H1 (cell line): ENCODE results near the gene GPR31. TPM values are rescaled to one million over a fixed set of nuclear protein-coding genes. Genes with fewer than 3 reads are reported as not detected.

Experiments
- CTCF ChIA-PET: fragments of 300-600 bp; sonication (Branson Sonifier 250); formaldehyde crosslinking; loops from one replicate; lab custom pipeline; 2021; ENCODE audit not compliant: partially characterized antibody; lab: Charles Lee
- POLR2A ChIA-PET: fragments of 300-600 bp; sonication (Branson Sonifier 250); formaldehyde crosslinking; loops from one replicate; lab custom pipeline; 2021; ENCODE audit warnings: inconsistent platforms; ENCODE audit not compliant: partially characterized antibody; lab: Charles Lee
- DNase-seq, 2 experiments: peaks; one replicate each; pipeline versions ENCODE4 v3.0.0 to v3.0.0-alpha.2; 2010 to 2022; ENCODE audit warnings: low spot score in 2 of 2, low read depth in 1 of 2, mixed read lengths in 1 of 2
- FAIRE-seq: peaks from 2 replicates; lab custom pipeline; 2011; peaks lifted over from hg19 to GRCh38; lab: Jason Lieb, UNC
- H2AFZ ChIP-seq: 2 replicates; pipeline ENCODE4 v1.8.1; 2012; ENCODE audit warnings: low read length, inconsistent platforms
- H2AK5ac ChIP-seq: 2 replicates; pipeline ENCODE4 v1.6.1; 2013; ENCODE audit warnings: low read depth, low read length
- H2BK120ac ChIP-seq: replicated peaks from 2 replicates; pipeline ENCODE3; 2013; ENCODE audit warnings: low read depth, low read length, inconsistent platforms
- H2BK12ac ChIP-seq: 2 replicates; pipeline ENCODE4 v1.6.1; 2013; ENCODE audit warnings: low read depth, low read length
- H2BK15ac ChIP-seq: 2 replicates; pipeline ENCODE4 v1.6.1; 2013; ENCODE audit warnings: low read length
- H2BK20ac ChIP-seq: 2 replicates; pipeline ENCODE4 v1.6.1; 2013; ENCODE audit warnings: low read length
- H2BK5ac ChIP-seq: 2 replicates; pipeline ENCODE4 v1.6.1; 2013; ENCODE audit warnings: low read depth, low read length
- H3K14ac ChIP-seq: 2 replicates; pipeline ENCODE4 v1.6.1; 2013; ENCODE audit warnings: inconsistent platforms; ENCODE audit not compliant: insufficient read length
- H3K18ac ChIP-seq: 2 replicates; pipeline ENCODE4 v1.6.1; 2013; ENCODE audit warnings: low read length; ENCODE audit errors: extremely low read depth
- H3K23ac ChIP-seq: 2 replicates; pipeline ENCODE4 v1.6.1; 2013; ENCODE audit warnings: inconsistent platforms; ENCODE audit not compliant: insufficient read length
- H3K23me2 ChIP-seq: 2 replicates; pipeline ENCODE4 v1.6.1; 2013; ENCODE audit warnings: low read depth, low read length
- H3K27ac ChIP-seq: 2 replicates; pipeline ENCODE4 v1.6.1; 2011; ENCODE audit warnings: low read depth, low read length, inconsistent platforms
- H3K27me3 ChIP-seq, 4 experiments: replicated peaks in 1 of 4; 1 replicate in 1 of 4; 2 replicates in 3 of 4; pipeline versions ENCODE4 v1.6.1 to v1.8.1; 2011 to 2013; ENCODE audit warnings: low read length in 3 of 4, mild to moderate bottlenecking in 3 of 4, inconsistent platforms in 2 of 4, mixed read lengths in 2 of 4, moderate library complexity in 1 of 4; ENCODE audit not compliant: control insufficient read depth in 3 of 4, insufficient read depth in 3 of 4; ENCODE audit errors: extremely low read depth in 1 of 4
- H3K36me3 ChIP-seq, 4 experiments: 2 replicates each; pipeline versions ENCODE4 v1.6.1 to v1.8.1; 2011 to 2013; ENCODE audit warnings: mild to moderate bottlenecking in 4 of 4, low read length in 3 of 4, moderate library complexity in 2 of 4, control low read depth in 1 of 4, inconsistent platforms in 1 of 4; ENCODE audit not compliant: insufficient read depth in 4 of 4, control insufficient read depth in 2 of 4
- H3K4ac ChIP-seq: replicated peaks from 2 replicates; pipeline ENCODE3; 2013; ENCODE audit warnings: low read length, low read depth, mixed read lengths, inconsistent platforms; ENCODE audit not compliant: insufficient read length
- H3K4me1 ChIP-seq, 4 experiments: replicated peaks in 1 of 4; 1 replicate in 1 of 4; 2 replicates in 3 of 4; pipeline versions ENCODE4 v1.6.1 to v1.8.1; 2011 to 2013; ENCODE audit warnings: low read length in 3 of 4, inconsistent platforms in 2 of 4, mixed read lengths in 1 of 4; ENCODE audit not compliant: insufficient read depth in 4 of 4, control insufficient read depth in 3 of 4
- H3K4me2 ChIP-seq, 2 experiments: 2 replicates each; pipeline versions ENCODE4 v1.6.1 to v1.8.1; 2011 to 2013; ENCODE audit warnings: low read depth in 2 of 2, low read length in 2 of 2, control low read depth in 1 of 2, inconsistent platforms in 1 of 2, mild to moderate bottlenecking in 1 of 2; ENCODE audit not compliant: insufficient read depth in 1 of 2
- H3K4me3 ChIP-seq, 4 experiments: fragments of 200-600, 300-600 bp in 1 of 4; sonication (generic), shearing (Covaris generic), sonication (Bioruptor Twin) in 1 of 4; 2 replicates each; pipeline versions ENCODE4 v1.5.1 to v1.8.1; 2011 to 2016; ENCODE audit warnings: low read length in 4 of 4, low read depth in 3 of 4, control low read depth in 2 of 4, inconsistent platforms in 2 of 4, mild to moderate bottlenecking in 2 of 4, mixed read lengths in 1 of 4, moderate library complexity in 1 of 4; ENCODE audit not compliant: insufficient read depth in 2 of 4; ENCODE audit errors: extremely low read depth in 1 of 4
- H3K56ac ChIP-seq: replicated peaks from 2 replicates; pipeline ENCODE3; 2013; ENCODE audit warnings: low read depth, mild to moderate bottlenecking, mixed read lengths, low read length, inconsistent platforms; ENCODE audit not compliant: insufficient read length
- H3K79me1 ChIP-seq: 2 replicates; pipeline ENCODE4 v1.6.1; 2013; ENCODE audit warnings: low read depth, low read length, control low read depth
- H3K79me2 ChIP-seq, 2 experiments: 2 replicates each; pipeline versions ENCODE4 v1.6.1 to v1.8.1; 2012 to 2013; ENCODE audit warnings: low read length in 2 of 2, mild to moderate bottlenecking in 2 of 2, inconsistent platforms in 1 of 2; ENCODE audit not compliant: insufficient read depth in 2 of 2, control insufficient read depth in 1 of 2
- H3K9ac ChIP-seq, 4 experiments: replicated peaks in 1 of 4; 1 replicate in 1 of 4; 2 replicates in 3 of 4; pipeline versions ENCODE4 v1.6.1 to v1.8.1; 2011 to 2013; ENCODE audit warnings: low read depth in 3 of 4, low read length in 3 of 4, control low read depth in 2 of 4, mild to moderate bottlenecking in 2 of 4, moderate library complexity in 2 of 4, inconsistent platforms in 1 of 4; ENCODE audit errors: extremely low read depth in 1 of 4
- H3K9me3 ChIP-seq, 2 experiments: 2 replicates each; pipeline versions ENCODE4 v1.6.1 to v1.8.1; 2012 to 2013; ENCODE audit warnings: mild to moderate bottlenecking in 2 of 2, moderate library complexity in 2 of 2, control low read depth in 1 of 2, inconsistent platforms in 1 of 2, low read depth in 1 of 2, low read length in 1 of 2, mixed read lengths in 1 of 2; ENCODE audit not compliant: insufficient read depth in 2 of 2
- H4K20me1 ChIP-seq, 2 experiments: replicated peaks in 1 of 2; 2 replicates each; pipeline versions ENCODE3 to v1.8.1; 2011 to 2013; ENCODE audit warnings: inconsistent platforms in 2 of 2, low read length in 2 of 2, mild to moderate bottlenecking in 1 of 2; ENCODE audit not compliant: insufficient read depth in 2 of 2, control insufficient read depth in 1 of 2
- H4K5ac ChIP-seq: 2 replicates; pipeline ENCODE4 v1.6.1; 2013; ENCODE audit warnings: low read length, low read depth, mixed read lengths, inconsistent platforms; ENCODE audit not compliant: insufficient read length
- H4K8ac ChIP-seq: 2 replicates; pipeline ENCODE4 v1.8.0; 2013; ENCODE audit warnings: mild to moderate bottlenecking, moderate library complexity, low read length, inconsistent platforms; ENCODE audit not compliant: insufficient read depth; ENCODE audit errors: extremely low read depth
- H4K91ac ChIP-seq: replicated peaks from 2 replicates; pipeline ENCODE3; 2013; ENCODE audit warnings: low read length, mixed read lengths, inconsistent platforms; ENCODE audit not compliant: insufficient read length
- BRCA1 ChIP-seq: IDR thresholded peaks from 2 replicates; pipeline ENCODE4 v1.6.1; 2012; ENCODE audit warnings: low read depth, low read length, improper control_type of control experiment
- CEBPB ChIP-seq: IDR thresholded peaks from 2 replicates; pipeline ENCODE4 v1.6.1; 2012; ENCODE audit warnings: low read depth, low read length
- CHD1 ChIP-seq: IDR thresholded peaks from 2 replicates; pipeline ENCODE4 v1.6.1; 2012; ENCODE audit warnings: low read depth, low read length, improper control_type of control experiment
- FOSL1 ChIP-seq: IDR thresholded peaks from 2 replicates; pipeline ENCODE4 v1.6.1; 2011; ENCODE audit warnings: mild to moderate bottlenecking, low read depth, low read length, moderate library complexity; ENCODE audit not compliant: insufficient read depth
- GABPA ChIP-seq: IDR thresholded peaks from 2 replicates; pipeline ENCODE4 v1.6.1; 2011; ENCODE audit warnings: mild to moderate bottlenecking, low read length, moderate library complexity, borderline replicate concordance; ENCODE audit not compliant: insufficient read depth
- GTF2F1 ChIP-seq: IDR thresholded peaks from 2 replicates; pipeline ENCODE4 v1.6.1; 2012; ENCODE audit warnings: low read depth, low read length, improper control_type of control experiment, borderline replicate concordance
- JUND ChIP-seq: IDR thresholded peaks from 2 replicates; pipeline ENCODE4 v1.6.1; 2011; ENCODE audit warnings: mild to moderate bottlenecking, improper control_type of control experiment, low read length
- KDM5A ChIP-seq: fragments of 200-600 bp; IDR thresholded peaks from 2 replicates; pipeline ENCODE4 v1.7.1; 2012; ENCODE audit warnings: mild to moderate bottlenecking, low read length, inconsistent platforms, mixed read lengths
- NANOG ChIP-seq: IDR thresholded peaks from 2 replicates; pipeline ENCODE4 v1.6.1; 2011; ENCODE audit warnings: low read length, low read depth, mild to moderate bottlenecking, inconsistent platforms; ENCODE audit not compliant: insufficient read depth, poor library complexity, severe bottlenecking
- PHF8 ChIP-seq: fragments of 200-600 bp; sonication (generic); conservative IDR thresholded peaks from 2 replicates; pipeline ENCODE4 v1.7.1; 2012; ENCODE audit warnings: low read depth, mild to moderate bottlenecking, inconsistent platforms, low read length, moderate library complexity
- RFX5 ChIP-seq: IDR thresholded peaks from 2 replicates; pipeline ENCODE4 v1.6.1; 2011; ENCODE audit warnings: low read depth, low read length, improper control_type of control experiment, borderline replicate concordance
- SP2 ChIP-seq: IDR thresholded peaks from 2 replicates; pipeline ENCODE4 v1.6.1; 2012; ENCODE audit warnings: mild to moderate bottlenecking, low read length, inconsistent platforms
- SP4 ChIP-seq: IDR thresholded peaks from 2 replicates; pipeline ENCODE4 v1.6.1; 2012; ENCODE audit warnings: low read length, inconsistent platforms
- YY1 ChIP-seq: IDR thresholded peaks from 2 replicates; pipeline ENCODE4 v1.6.1; 2011; ENCODE audit warnings: low read depth, mild to moderate bottlenecking, low read length
- WGBS, 2 experiments: shearing (Covaris generic) in 1 of 2; methylation state at CpG; one replicate each; pipeline versions ENCODE4 v1.1.6 to v1.1.7; 2013 to 2015; ENCODE audit warnings: low lambda C conversion rate in 2 of 2, mixed read lengths in 2 of 2, inconsistent platforms in 1 of 2, low coverage in 1 of 2, missing lambda C conversion rate in 1 of 2; ENCODE audit not compliant: insufficient replicate concordance in 2 of 2, insufficient coverage in 1 of 2, insufficient read length in 1 of 2; ENCODE audit errors: extremely low coverage in 1 of 2, missing lambda C conversion rate in 1 of 2; 5-methylcytosine and 5-hydroxymethylcytosine counted together
- polyA plus RNA-seq, 7 experiments: library from polyadenylated mRNA; depleted of rRNA in 3 of 7; stranded (reverse) in 5 of 7; unstranded in 2 of 7; fragments of >200 nt in 5 of 7; fragments of 200-250 nt in 2 of 7; gene quantifications; 1 replicate in 5 of 7; 2 replicates in 1 of 7; 4 replicates in 1 of 7; pipeline versions ENCODE4 v1.2.1 to v1.2.3, GENCODE V29; 2011 to 2013; ENCODE audit warnings: missing spikeins in 2 of 7, mixed read lengths in 2 of 7
- total RNA-seq: library from RNA; stranded (reverse); fragmentation: NEBNext Ultra II Directional; extraction: Animal tissue kit (Norgen Biotek cat#: 25700); gene quantifications from 2 replicates; pipeline ENCODE4 v1.2.1, GENCODE V29; 2021
- TF ChIP-seq, protein P1 (sequence below): IDR thresholded peaks from 2 replicates; pipeline ENCODE4 v1.6.1; 2011; ENCODE audit warnings: low read length, improper control_type of control experiment

Gene GPR31
- total and polyA plus RNA-seq, 2 of the 8 experiments (the other 6 are each of a cell fraction or from before 2014, with no cell fraction given): not detected

GRCh38 chr6:167109651-167110050, 48.1 kb downstream of the GPR31 start:
- H3K56ac ChIP-seq: no peak overlapping the region
- no peak overlapping the region for H3K4me3 ChIP-seq
- no peak overlapping the region for H4K8ac ChIP-seq
- H3K4me2 ChIP-seq: no peak overlapping the region
- H4K91ac ChIP-seq: no peak overlapping the region
- ChIA-PET POLR2A (no interaction called here), CTCF (interaction anchor here (1.3 to 1.6 kb wide), 3 partner anchors 15 to 120 kb away, joined by 3 read pairs; no protein-coding TSS in a partner anchor)
- no peak overlapping the region for H2BK12ac ChIP-seq
- FAIRE-seq: no peak
- no peak overlapping the region for H4K5ac ChIP-seq
- H3K9ac ChIP-seq: no peak overlapping the region
- H3K23ac ChIP-seq: no peak overlapping the region
- no peak overlapping the region for H2BK20ac ChIP-seq
- H2AK5ac ChIP-seq: no peak overlapping the region
- no peaks in the 10 kb centered on the region for H3K4me1 ChIP-seq
- H3K4ac ChIP-seq: no peak overlapping the region
- H3K23me2 ChIP-seq: no peaks in the 10 kb centered on the region
- no peak overlapping the region for H3K18ac ChIP-seq
- H3K27ac ChIP-seq: no peak overlapping the region
- no peaks in the 10 kb centered on the region for H4K20me1 ChIP-seq
- DNase-seq: no peak
- H2BK15ac ChIP-seq: no peak overlapping the region
- H3K9me3 ChIP-seq: no peaks in the 10 kb centered on the region
- no peaks in the 10 kb centered on the region for H3K36me3 ChIP-seq
- no peaks in the 10 kb centered on the region for H3K79me1 ChIP-seq
- no peak overlapping the region for H3K14ac ChIP-seq
- H2BK5ac ChIP-seq: no peak overlapping the region
- no peaks in the 10 kb centered on the region for H3K79me2 ChIP-seq
- no peak overlapping the region for H2AFZ ChIP-seq
- WGBS, 2 experiments: 87% methylated on average over 6 of the region's 6 CpGs; no CpG with 5 or more reads in 1 of the 2 experiments
- H3K27me3 ChIP-seq: peaks cover 0 to 1% (median 0%) of the 10 kb centered on the region in 4 experiments; a peak in 1 of 7 replicates
- H2BK120ac ChIP-seq: no peak overlapping the region
- TF ChIP-seq CEBPB: no peak
- no peak for TF ChIP-seq SP4
- no peak for TF ChIP-seq GTF2F1
- TF ChIP-seq FOSL1: no peak
- TF ChIP-seq KDM5A: no peak
- TF ChIP-seq CHD1: no peak
- TF ChIP-seq PHF8: no peak
- TF ChIP-seq, protein P1, sequence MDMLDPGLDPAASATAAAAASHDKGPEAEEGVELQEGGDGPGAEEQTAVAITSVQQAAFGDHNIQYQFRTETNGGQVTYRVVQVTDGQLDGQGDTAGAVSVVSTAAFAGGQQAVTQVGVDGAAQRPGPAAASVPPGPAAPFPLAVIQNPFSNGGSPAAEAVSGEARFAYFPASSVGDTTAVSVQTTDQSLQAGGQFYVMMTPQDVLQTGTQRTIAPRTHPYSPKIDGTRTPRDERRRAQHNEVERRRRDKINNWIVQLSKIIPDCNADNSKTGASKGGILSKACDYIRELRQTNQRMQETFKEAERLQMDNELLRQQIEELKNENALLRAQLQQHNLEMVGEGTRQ: no peak
- TF ChIP-seq NANOG: no peak
- TF ChIP-seq SP2: no peak
- TF ChIP-seq BRCA1: no peak
- TF ChIP-seq YY1: no peak
- no peak for TF ChIP-seq JUND
- no peak for TF ChIP-seq RFX5
- TF ChIP-seq GABPA: no peak
